ENCODE results near the gene PHF10. TPM values are rescaled to one million over a fixed set of nuclear protein-coding genes. Genes with fewer than 3 reads are reported as not detected.

PHF10 gene
- total RNA-seq, 1 donor from 2014 or later = 74.0 TPM

- Mint-ChIP-seq H3K4me1 (peaks cover 7% of the 10 kb centered on the region), H3K9me3 (no peaks in the 10 kb centered on the region), H3K36me3 (peaks cover 25% of the 10 kb centered on the region), H3K27me3 (ENCODE audit: low read depth) (no peaks in the 10 kb centered on the region), H3K27ac (no peak overlapping the region), H3K4me3 (no peak overlapping the region)
- TF ChIP-seq, protein P1, sequence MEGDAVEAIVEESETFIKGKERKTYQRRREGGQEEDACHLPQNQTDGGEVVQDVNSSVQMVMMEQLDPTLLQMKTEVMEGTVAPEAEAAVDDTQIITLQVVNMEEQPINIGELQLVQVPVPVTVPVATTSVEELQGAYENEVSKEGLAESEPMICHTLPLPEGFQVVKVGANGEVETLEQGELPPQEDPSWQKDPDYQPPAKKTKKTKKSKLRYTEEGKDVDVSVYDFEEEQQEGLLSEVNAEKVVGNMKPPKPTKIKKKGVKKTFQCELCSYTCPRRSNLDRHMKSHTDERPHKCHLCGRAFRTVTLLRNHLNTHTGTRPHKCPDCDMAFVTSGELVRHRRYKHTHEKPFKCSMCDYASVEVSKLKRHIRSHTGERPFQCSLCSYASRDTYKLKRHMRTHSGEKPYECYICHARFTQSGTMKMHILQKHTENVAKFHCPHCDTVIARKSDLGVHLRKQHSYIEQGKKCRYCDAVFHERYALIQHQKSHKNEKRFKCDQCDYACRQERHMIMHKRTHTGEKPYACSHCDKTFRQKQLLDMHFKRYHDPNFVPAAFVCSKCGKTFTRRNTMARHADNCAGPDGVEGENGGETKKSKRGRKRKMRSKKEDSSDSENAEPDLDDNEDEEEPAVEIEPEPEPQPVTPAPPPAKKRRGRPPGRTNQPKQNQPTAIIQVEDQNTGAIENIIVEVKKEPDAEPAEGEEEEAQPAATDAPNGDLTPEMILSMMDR (IDR thresholded peaks at IDR 0.05; ENCODE audit: unreplicated experiment) = no peak
- DNase-seq (ENCODE audit: low spot score in 2 of 2, unreplicated experiment in 2 of 2) = no peak
Observed at GRCh38 chr6:169709293-169709692, 15.0 kb downstream of the PHF10 start.

DNA sequence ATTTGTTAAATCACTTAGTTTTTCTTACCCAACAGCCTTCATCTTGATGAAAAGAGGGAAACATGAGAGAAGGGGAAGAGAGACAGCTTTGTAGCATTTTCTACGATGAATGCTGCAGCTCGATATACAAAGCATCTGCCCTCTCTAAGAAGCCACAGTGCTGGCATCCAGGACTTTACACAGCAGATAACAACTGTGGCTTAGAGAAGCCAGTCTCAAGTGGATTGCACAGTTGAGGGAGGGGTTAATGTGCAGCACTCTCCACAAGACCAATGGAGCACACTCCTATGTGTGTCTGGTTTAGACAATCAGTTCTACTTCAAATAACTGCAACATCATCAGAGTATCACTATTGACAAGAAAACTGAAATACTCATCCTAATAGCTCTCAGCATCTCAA lies 16.5 kb downstream of the PHF10 start:
- no peak for DNase-seq (ENCODE audit: low spot score in 2 of 2, unreplicated experiment in 2 of 2)

DNA sequence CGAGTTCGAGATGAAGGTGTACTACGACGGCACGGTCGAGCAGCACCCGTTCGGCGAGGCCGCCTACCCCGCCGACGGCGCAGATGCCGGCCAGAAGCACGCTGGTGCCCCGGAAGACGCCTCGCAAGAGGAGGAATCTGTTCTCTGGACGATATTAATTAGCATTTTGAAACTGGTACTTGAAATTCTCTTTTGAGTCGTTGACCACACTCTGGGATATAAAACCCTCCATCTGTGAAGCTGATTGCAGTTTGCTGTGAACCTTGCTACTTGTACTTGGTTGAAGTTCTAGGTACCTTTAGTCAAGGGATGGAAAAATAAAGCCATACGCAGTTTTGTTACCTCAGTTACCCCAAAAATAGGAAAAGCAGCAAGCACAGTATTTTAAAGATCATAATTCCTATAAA lies 21.5 kb downstream of the PHF10 start:
- no peak for DNase-seq (ENCODE audit: low spot score in 2 of 2, unreplicated experiment in 2 of 2)
- peaks cover 37% of the 10 kb centered on the region for H3K4me1 Mint-ChIP-seq
- TF ChIP-seq, protein P1 (IDR thresholded peaks at IDR 0.05; ENCODE audit: unreplicated experiment) = no peak

More for the DNA sequence above, 16.5 kb downstream of the PHF10 start:
- Mint-ChIP-seq H3K27me3 (ENCODE audit: low read depth) (no peaks in the 10 kb centered on the region), H3K27ac (no peak overlapping the region), H3K4me1 (peaks cover 21% of the 10 kb centered on the region), H3K36me3 (peaks cover 20% of the 10 kb centered on the region), H3K4me3 (no peak overlapping the region), H3K9me3 (no peaks in the 10 kb centered on the region)
- TF ChIP-seq, protein P1 (IDR thresholded peaks at IDR 0.05; ENCODE audit: unreplicated experiment) = no peak

DNA sequence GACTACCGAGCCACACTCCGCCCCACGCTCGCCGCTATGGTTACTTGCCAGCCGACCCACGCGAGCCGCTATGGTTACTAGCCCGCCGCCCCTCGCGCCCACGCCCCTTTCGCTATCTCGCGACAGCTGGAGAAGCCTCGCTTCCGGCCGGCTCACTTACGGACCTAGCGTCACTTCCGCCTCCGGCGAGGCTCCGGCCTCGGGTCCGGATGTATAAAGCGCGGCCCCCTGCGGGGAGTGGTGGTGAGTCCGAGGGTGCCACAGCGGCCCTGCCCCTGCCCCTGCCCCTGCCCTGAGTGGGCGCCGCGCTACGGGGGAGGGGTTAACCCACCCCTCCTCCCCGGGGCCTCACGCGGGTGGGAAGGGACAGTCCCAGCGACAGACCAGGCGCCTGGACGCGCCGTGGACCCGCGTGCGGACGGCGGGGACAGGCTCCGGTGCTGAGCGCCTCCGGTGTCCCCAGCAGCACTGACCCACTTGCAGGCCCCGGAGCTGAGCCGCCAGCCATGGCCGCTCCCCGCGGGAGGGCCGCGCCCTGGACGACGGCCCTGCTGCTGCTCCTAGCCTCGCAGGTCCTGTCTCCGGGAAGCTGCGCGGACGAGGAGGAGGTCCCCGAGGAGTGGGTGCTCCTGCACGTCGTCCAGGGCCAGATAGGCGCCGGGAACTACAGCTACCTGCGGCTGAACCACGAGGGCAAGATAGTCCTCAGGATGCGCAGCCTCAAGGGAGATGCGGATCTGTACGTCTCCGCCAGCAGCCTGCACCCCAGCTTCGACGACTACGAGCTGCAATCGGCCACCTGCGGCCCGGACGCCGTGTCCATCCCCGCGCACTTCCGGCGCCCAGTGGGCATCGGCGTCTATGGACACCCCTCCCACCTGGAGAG lies 22.1 kb downstream of the PHF10 start, which contains the start of the genes C6orf120 and WDR27:
TSS of gene C6orf120 (plus strand) at position 173 of the 886 bp plus-strand sequence. CDS start at position 507, 334 bp downstream.
TSS of gene WDR27 (minus strand) at position 76 of the 886 bp plus-strand sequence. CDS start 13,024 bp downstream, outside the sequence.
- TF ChIP-seq, protein P1 (IDR thresholded peaks at IDR 0.05; ENCODE audit: unreplicated experiment) = no peak
- H3K4me3 Mint-ChIP-seq = peak within 1 kb of the TSS; percentile 90
- peaks cover 37% of the 10 kb centered on the region for H3K4me1 Mint-ChIP-seq
- H3K36me3 Mint-ChIP-seq = peaks cover 11% of the 10 kb centered on the region
- H3K9me3 Mint-ChIP-seq = no peaks in the 10 kb centered on the region
- H3K27ac Mint-ChIP-seq = peak within 1 kb of the TSS; percentile 92
- H3K27me3 Mint-ChIP-seq (ENCODE audit: low read depth) = no peaks in the 10 kb centered on the region
- DNase-seq (ENCODE audit: low spot score in 2 of 2, unreplicated experiment in 2 of 2) = peak; percentile 87 to 92

More for the DNA sequence above, 21.5 kb downstream of the PHF10 start:
- H3K27ac Mint-ChIP-seq = peak overlapping the region; percentile 81
- no peaks in the 10 kb centered on the region for H3K27me3 Mint-ChIP-seq (ENCODE audit: low read depth)
- peak overlapping the region; percentile 79 for H3K4me3 Mint-ChIP-seq
- peaks cover 8% of the 10 kb centered on the region for H3K36me3 Mint-ChIP-seq
- no peaks in the 10 kb centered on the region for H3K9me3 Mint-ChIP-seq

GRCh38 chr6:169701311-169701953 lies 22.9 kb downstream of the PHF10 start:
- peak overlapping the region; percentile 92 for H3K27ac Mint-ChIP-seq
- H3K36me3 Mint-ChIP-seq = peaks cover 9% of the 10 kb centered on the region
- TF ChIP-seq, protein P1 (IDR thresholded peaks at IDR 0.05; ENCODE audit: unreplicated experiment) = no peak
- H3K4me1 Mint-ChIP-seq = peaks cover 37% of the 10 kb centered on the region
- DNase-seq (ENCODE audit: low spot score in 2 of 2, unreplicated experiment in 2 of 2) = no peak
- peak overlapping the region; percentile 90 for H3K4me3 Mint-ChIP-seq
- peaks cover under 1% of the 10 kb centered on the region for H3K9me3 Mint-ChIP-seq
- no peaks in the 10 kb centered on the region for H3K27me3 Mint-ChIP-seq (ENCODE audit: low read depth)

Measured in mesothelial cell of epicardium (in vitro differentiated cells).